ENCODE measurements around the gene ZNF28.
"Not testable (repeated sequence)": the region's sequence is repeated elsewhere in the genome, so short reads cannot be mapped to it uniquely, and the experiment has no call there.

ZNF28 gene

GRCh38 chr19:52821204-52821960 lies at the start of gene ZNF28:
ZNF28 (minus strand) TSS chr19:52821633; CDS start chr19:52817958, 3,675 bp downstream.
- DNase-seq (ENCODE audit: extremely low read depth in 1 of 2, low read depth in 1 of 2) = peak; percentile 17 to 45

GRCh38 chr19:52868031-52868430 lies 46.6 kb upstream of the ZNF28 start:
- DNase-seq (ENCODE audit: extremely low read depth in 1 of 2, low read depth in 1 of 2) = not testable (repeated sequence)

- peak; percentile 41 to 53 for DNase-seq (ENCODE audit: extremely low read depth in 1 of 2, low read depth in 1 of 2)
Measured at GRCh38 chr19:52857378-52858191, 36.2 kb upstream of the ZNF28 start, which contains the start of gene ZNF468. ZNF468 (minus strand) TSS chr19:52857619; CDS start chr19:52854272, 3,347 bp downstream.

GRCh38 chr19:52856540-52857377 lies 35.3 kb upstream of the ZNF28 start:
- DNase-seq (ENCODE audit: extremely low read depth in 1 of 2, low read depth in 1 of 2) = not testable (repeated sequence)

- not testable (repeated sequence) for DNase-seq (ENCODE audit: extremely low read depth in 1 of 2, low read depth in 1 of 2)
Measured at GRCh38 chr19:52847352-52847751, 25.9 kb upstream of the ZNF28 start.

GRCh38 chr19:52840825-52841465 lies 19.5 kb upstream of the ZNF28 start:
- DNase-seq (ENCODE audit: extremely low read depth in 1 of 2, low read depth in 1 of 2) = not testable (repeated sequence)

GRCh38 chr19:52834289-52834688 lies 12.9 kb upstream of the ZNF28 start:
- not testable (repeated sequence) for DNase-seq (ENCODE audit: extremely low read depth in 1 of 2, low read depth in 1 of 2)

GRCh38 chr19:52833541-52833940 lies 12.1 kb upstream of the ZNF28 start:
- DNase-seq (ENCODE audit: extremely low read depth in 1 of 2, low read depth in 1 of 2) = not testable (repeated sequence)

- DNase-seq (ENCODE audit: extremely low read depth in 1 of 2, low read depth in 1 of 2) = not testable (repeated sequence)
Measured at GRCh38 chr19:52829866-52830265, 8.4 kb upstream of the ZNF28 start.

GRCh38 chr19:52825765-52826164 lies 4.3 kb upstream of the ZNF28 start:
- no peak for DNase-seq (ENCODE audit: extremely low read depth in 1 of 2, low read depth in 1 of 2)

- no peak for DNase-seq (ENCODE audit: extremely low read depth in 1 of 2, low read depth in 1 of 2)
Measured at GRCh38 chr19:52823676-52824075, 2.2 kb upstream of the ZNF28 start.

- not testable (repeated sequence) for DNase-seq (ENCODE audit: extremely low read depth in 1 of 2, low read depth in 1 of 2)
Measured at GRCh38 chr19:52820472-52821203, 795 bp downstream of the ZNF28 start.

- DNase-seq (ENCODE audit: extremely low read depth in 1 of 2, low read depth in 1 of 2) = no peak
Measured at GRCh38 chr19:52809801-52810200, 11.6 kb downstream of the ZNF28 start.

GRCh38 chr19:52799950-52800640 lies 21.3 kb downstream of the ZNF28 start:
- not testable (repeated sequence) for DNase-seq (ENCODE audit: extremely low read depth in 1 of 2, low read depth in 1 of 2)

- DNase-seq (ENCODE audit: extremely low read depth in 1 of 2, low read depth in 1 of 2) = no peak
Measured at GRCh38 chr19:52789440-52789839, 32.0 kb downstream of the ZNF28 start.

- peak; percentile 34 to 77 for DNase-seq (ENCODE audit: extremely low read depth in 1 of 2, low read depth in 1 of 2)
Measured at GRCh38 chr19:52786464-52787354, 34.7 kb downstream of the ZNF28 start, which contains the start of gene ZNF600. ZNF600 (minus strand) TSS chr19:52786791; CDS start chr19:52778888, 7,903 bp downstream.

- no peak for DNase-seq (ENCODE audit: extremely low read depth in 1 of 2, low read depth in 1 of 2)
Measured at GRCh38 chr19:52786078-52786463, 35.4 kb downstream of the ZNF28 start.

GRCh38 chr19:52785506-52785905 lies 35.9 kb downstream of the ZNF28 start:
- DNase-seq (ENCODE audit: extremely low read depth in 1 of 2, low read depth in 1 of 2) = no peak
